ENCODE results near the gene SEPTIN8. TPM values are rescaled to one million over a fixed set of nuclear protein-coding genes. Genes with fewer than 3 reads are reported as not detected.

SEPTIN8 gene
- total and polyA plus RNA-seq, 2 of the 8 experiments (the other 6 are each of a cell fraction or from before 2014, with no cell fraction given), result 21.2 to 33.0 TPM

DNA sequence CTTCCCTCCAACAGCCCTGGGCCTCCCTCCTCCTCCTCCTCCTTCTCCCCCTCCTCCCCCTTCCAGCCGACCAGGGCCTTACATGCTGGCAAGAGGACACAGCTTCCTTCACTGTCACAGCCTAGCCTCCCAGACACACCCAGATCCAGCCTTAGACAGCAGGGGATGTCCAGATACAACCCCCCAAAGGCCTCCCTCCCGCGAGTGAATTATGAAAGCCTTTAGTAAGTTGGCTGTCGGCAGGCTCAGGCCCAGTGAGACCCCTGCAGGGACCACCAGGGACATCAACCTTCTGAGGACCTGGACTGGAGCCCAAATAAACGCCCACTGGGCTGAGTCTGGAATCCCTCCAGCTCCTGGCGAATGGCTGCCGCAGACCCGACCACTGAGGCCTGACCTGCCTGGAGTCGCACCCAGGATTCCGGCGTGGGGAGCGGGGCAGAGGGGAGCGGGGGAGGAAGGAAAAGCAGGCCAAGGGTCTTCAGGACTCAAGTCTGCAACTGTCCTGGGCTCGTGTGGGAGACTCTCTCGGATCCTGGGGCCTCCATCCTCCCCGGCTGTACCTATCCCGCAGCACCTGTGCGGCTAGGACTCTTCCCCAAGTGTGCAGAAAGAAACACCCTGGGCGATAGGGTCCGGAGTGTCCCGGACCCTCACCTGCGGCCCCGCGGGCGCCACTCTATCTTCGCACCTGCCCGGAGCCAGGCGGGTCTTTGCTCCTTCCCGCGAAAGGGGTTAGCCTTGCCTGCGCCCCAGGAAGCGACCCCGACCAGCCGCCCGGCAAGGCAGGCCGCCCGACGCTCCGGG, 705 bp downstream of the SEPTIN8 start (continued):
- no peak for TF ChIP-seq CHD7 (IDR thresholded peaks at IDR 0.05; ENCODE audit: insufficient replicate concordance, low read length)
- TF ChIP-seq BACH1 (IDR thresholded peaks at IDR 0.05; ENCODE audit: low read length), result no peak

Data from H1 (cell line).